GM12892 (cell line): ENCODE results near the gene GFOD2.

Experiments
- POLR2AphosphoS5 ChIP-seq: IDR thresholded peaks from 2 replicates; pipeline ENCODE4 v1.6.1; 2011; ENCODE audit warnings: low read depth, low read length, control low read depth
- TAF1 ChIP-seq: IDR thresholded peaks from 2 replicates; pipeline ENCODE4 v1.6.1; 2011; ENCODE audit warnings: low read depth, mild to moderate bottlenecking, control low read depth, low read length, borderline replicate concordance

- TF ChIP-seq TAF1 (peak; percentile 78; the same call in 1 of the 2 replicates), POLR2AphosphoS5 (peak; percentile 94)
These were observed at the start of gene GFOD2 for GRCh38 chr16:67719048-67719777.
